GM12873 (cell line): ENCODE results near the gene FAM210A.
A peak's percentile ranks its signal among the peaks of the same experiment; 100 is the strongest.

Source experiments
- CTCF ChIP-seq: IDR thresholded peaks from 2 replicates; pipeline ENCODE4 v1.5.1; 2012; ENCODE audit warnings: low read depth, mild to moderate bottlenecking, moderate library complexity, low read length, control low read depth; ENCODE audit not compliant: insufficient read depth; ENCODE audit errors: missing control alignments

FAM210A gene

GRCh38 chr18:13629841-13630715 is 96.3 kb downstream of the FAM210A start:
- TF ChIP-seq CTCF, result peak; percentile 78

- TF ChIP-seq CTCF, result no peak
These were observed 98.1 kb downstream of the FAM210A start for GRCh38 chr18:13628211-13628610.

GRCh38 chr18:13627639-13628038 is 98.7 kb downstream of the FAM210A start:
- TF ChIP-seq CTCF, result no peak

GRCh38 chr18:13626544-13626908 is 99.8 kb downstream of the FAM210A start:
- TF ChIP-seq CTCF, result no peak

GRCh38 chr18:13625843-13626543 is 100.4 kb downstream of the FAM210A start:
- TF ChIP-seq CTCF, result no peak

GRCh38 chr18:13625355-13625754 is 101.0 kb downstream of the FAM210A start:
- no peak for TF ChIP-seq CTCF

- TF ChIP-seq CTCF, result no peak
These were observed 101.7 kb downstream of the FAM210A start for GRCh38 chr18:13624563-13625237.
